ENCODE data around the gene ZNF785. TPM values are rescaled to one million over a fixed set of nuclear protein-coding genes. Genes with fewer than 3 reads are reported as not detected.

ZNF785 gene
- total and polyA plus RNA-seq, 2 donors from 2014 or later: 6.3 to 18.5 TPM

GRCh38 chr16:30569281-30569680 is 16.2 kb downstream of the ZNF785 start:
- intact Hi-C loops (cut with DNase I): no loop called here
- TF ChIP-seq CTCF (IDR thresholded peaks at IDR 0.05; ENCODE audit: borderline replicate concordance, extremely low read depth, insufficient read depth): no peak

GRCh38 chr16:30567991-30568638 is 17.4 kb downstream of the ZNF785 start:
- Histone ChIP-seq H3K9me3 (ENCODE audit: control insufficient read depth in 2 of 3, insufficient read depth in 1 of 3, low read length in 3 of 3) (no peaks in the 10 kb centered on the region), H3K36me3 (ENCODE audit: control insufficient read depth in 2 of 3, insufficient read depth in 3 of 3, low read length in 3 of 3) (no peaks in the 10 kb centered on the region), H3K27me3 (ENCODE audit: control insufficient read depth, insufficient read depth, low read length) (no peaks in the 10 kb centered on the region), H3K9ac (ENCODE audit: low read length in 3 of 3) (no peak overlapping the region), H3K4me3 (ENCODE audit: low read length in 3 of 3) (no peak overlapping the region), H3K27ac (ENCODE audit: low read depth in 2 of 2, low read length in 2 of 2) (peak overlapping the region in 1 of 2 donors; percentile 15), H3K4me1 (ENCODE audit: control insufficient read depth in 2 of 3, insufficient read depth in 2 of 3, low read depth in 1 of 3, low read length in 3 of 3) (peaks cover 2 to 13% (median 4%) of the 10 kb centered on the region in 3 donors)
- no peak for DNase-seq
- intact Hi-C loops (cut with DNase I): no loop called here
- no peak for FAIRE-seq
- no peak for TF ChIP-seq CTCF (IDR thresholded peaks at IDR 0.05; ENCODE audit: borderline replicate concordance, extremely low read depth, insufficient read depth)

More at GRCh38 chr16:30569281-30569680, 16.2 kb downstream of the ZNF785 start:
- FAIRE-seq: no peak
- H3K4me3 ChIP-seq (ENCODE audit: low read length in 3 of 3): no peak overlapping the region
- H3K9me3 ChIP-seq (ENCODE audit: control insufficient read depth in 2 of 3, insufficient read depth in 1 of 3, low read length in 3 of 3): no peaks in the 10 kb centered on the region
- no peak for DNase-seq
- no peaks in the 10 kb centered on the region for H3K36me3 ChIP-seq (ENCODE audit: control insufficient read depth in 2 of 3, insufficient read depth in 3 of 3, low read length in 3 of 3)
- no peaks in the 10 kb centered on the region for H3K27me3 ChIP-seq (ENCODE audit: control insufficient read depth, insufficient read depth, low read length)
- no peak overlapping the region for H3K27ac ChIP-seq (ENCODE audit: low read depth in 2 of 2, low read length in 2 of 2)
- no peak overlapping the region for H3K9ac ChIP-seq (ENCODE audit: low read length in 3 of 3)
- H3K4me1 ChIP-seq (ENCODE audit: control insufficient read depth in 2 of 3, insufficient read depth in 2 of 3, low read depth in 1 of 3, low read length in 3 of 3): peaks cover 2 to 13% (median 4%) of the 10 kb centered on the region in 3 donors

GRCh38 chr16:30567160-30567990 is 18.1 kb downstream of the ZNF785 start:
- Histone ChIP-seq H3K9ac (ENCODE audit: low read length in 3 of 3) (no peak overlapping the region), H3K4me1 (ENCODE audit: control insufficient read depth in 2 of 3, insufficient read depth in 2 of 3, low read depth in 1 of 3, low read length in 3 of 3) (peaks cover 2 to 12% (median 3%) of the 10 kb centered on the region in 3 donors), H3K36me3 (ENCODE audit: control insufficient read depth in 2 of 3, insufficient read depth in 3 of 3, low read length in 3 of 3) (no peaks in the 10 kb centered on the region), H3K27me3 (ENCODE audit: control insufficient read depth, insufficient read depth, low read length) (no peaks in the 10 kb centered on the region), H3K27ac (ENCODE audit: low read depth in 2 of 2, low read length in 2 of 2) (no peak overlapping the region), H3K4me3 (ENCODE audit: low read length in 3 of 3) (no peak overlapping the region), H3K9me3 (ENCODE audit: control insufficient read depth in 2 of 3, insufficient read depth in 1 of 3, low read length in 3 of 3) (no peaks in the 10 kb centered on the region)
- TF ChIP-seq CTCF (IDR thresholded peaks at IDR 0.05; ENCODE audit: borderline replicate concordance, extremely low read depth, insufficient read depth): no peak
- intact Hi-C loops (cut with DNase I): no loop called here
- FAIRE-seq (no peak), DNase-seq (no peak)
